Measurements from ENCODE around the gene MEGF6.

Gene MEGF6

DNA sequence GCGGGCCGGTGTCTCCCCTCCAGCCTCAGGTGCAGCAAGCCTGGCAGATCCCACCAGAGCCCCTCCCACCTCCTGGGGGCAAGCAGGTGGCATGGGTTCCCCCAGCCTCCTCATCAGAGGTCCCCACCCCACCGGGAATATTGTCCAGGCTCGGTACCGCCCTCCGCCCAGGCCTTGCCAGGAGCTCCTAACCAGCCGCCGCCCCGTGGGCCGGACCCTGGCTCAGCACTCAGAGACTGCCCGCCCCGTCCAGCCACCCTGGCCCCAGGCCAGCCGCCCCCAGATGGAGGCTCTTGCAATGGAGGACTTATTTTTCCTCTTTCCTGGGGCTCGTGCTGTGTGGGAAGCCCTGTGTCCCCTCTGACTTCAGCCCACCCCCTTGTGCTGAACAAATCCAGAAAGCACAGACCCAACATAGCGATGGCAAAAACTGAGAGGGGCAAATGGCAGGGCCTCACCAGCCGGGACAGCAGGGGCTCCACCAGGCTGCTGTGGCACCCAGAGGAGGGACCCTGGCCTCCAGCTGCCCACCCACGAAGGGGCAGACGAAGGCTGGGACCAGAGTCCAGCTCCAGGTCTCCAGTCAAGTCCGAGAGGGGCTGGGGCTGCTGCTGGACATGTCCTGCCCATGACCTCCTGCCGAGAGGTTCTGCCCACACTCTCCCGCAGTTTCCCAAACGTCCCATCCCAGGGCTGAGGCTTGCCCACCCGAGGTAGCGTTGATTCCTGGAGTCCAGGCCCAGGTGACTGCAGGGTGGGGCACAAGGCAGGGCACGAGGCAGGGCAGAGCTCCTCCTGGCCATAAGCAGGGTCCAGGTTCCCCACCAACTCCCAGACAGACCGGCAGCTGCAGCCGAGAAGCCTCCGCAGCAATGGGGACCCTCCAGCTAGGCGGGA is 7.5 kb downstream of the MEGF6 start:
- H3K9me3 ChIP-seq, result no peaks in the 10 kb centered on the region
- H3K4me3 ChIP-seq (ENCODE audit: low read depth, low read length), result no peak overlapping the region
- no peak for TF ChIP-seq CTCF (IDR thresholded peaks at IDR 0.05; ENCODE audit: low read depth, low read length)
- H3K36me3 ChIP-seq, result no peaks in the 10 kb centered on the region
- H3K27me3 ChIP-seq, result no peaks in the 10 kb centered on the region
- DNase-seq, result no peak
- H3K4me1 ChIP-seq, result peaks cover 5% of the 10 kb centered on the region

GRCh38 chr1:3603156-3603555 is 8.2 kb downstream of the MEGF6 start:
- no peak for TF ChIP-seq CTCF (IDR thresholded peaks at IDR 0.05; ENCODE audit: low read depth, low read length)
- Histone ChIP-seq H3K4me1 (peaks cover 9% of the 10 kb centered on the region), H3K9me3 (no peaks in the 10 kb centered on the region), H3K4me3 (ENCODE audit: low read depth, low read length) (no peak overlapping the region), H3K27me3 (no peaks in the 10 kb centered on the region), H3K36me3 (no peaks in the 10 kb centered on the region)
- DNase-seq, result no peak

DNA sequence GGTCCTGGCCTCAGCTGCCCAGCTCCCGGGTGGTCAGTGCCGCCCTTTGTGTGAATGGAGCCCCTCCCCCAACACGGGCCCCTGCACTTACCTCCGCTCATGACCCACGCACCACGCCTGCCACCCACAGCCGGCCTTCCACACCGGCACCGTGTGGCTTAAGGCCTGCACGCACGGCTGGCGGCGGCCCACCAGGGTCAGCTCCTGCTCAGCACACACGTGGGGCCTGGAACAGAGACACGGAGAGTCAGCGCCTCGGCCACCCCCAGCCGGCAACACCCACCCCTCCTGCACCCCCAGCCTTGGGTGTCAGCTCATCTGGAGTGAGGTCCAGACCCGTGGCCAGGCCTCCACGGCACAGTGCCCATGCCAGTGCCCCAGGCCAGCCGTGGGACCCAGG is 8.9 kb downstream of the MEGF6 start:
- DNase-seq, result no peak

DNA sequence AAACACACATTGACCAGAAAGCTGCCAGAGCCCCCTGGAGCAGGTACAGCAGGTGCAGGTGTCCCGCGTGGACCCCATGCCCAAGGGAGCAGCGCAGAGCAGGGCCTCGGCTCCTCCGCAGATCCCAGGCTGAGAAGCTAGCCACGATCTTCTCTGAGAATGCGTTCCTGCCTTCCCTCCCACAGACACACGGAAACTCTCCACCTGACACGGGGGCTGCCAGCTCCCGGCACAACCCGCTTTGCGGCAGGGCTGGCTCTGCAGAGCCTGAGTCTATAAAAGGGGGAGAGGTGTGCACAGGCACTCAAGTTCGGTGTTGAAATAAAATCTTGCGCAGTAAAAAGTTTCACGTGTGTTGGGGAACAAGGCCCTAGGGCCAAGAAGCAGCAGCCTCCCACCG is 9.6 kb downstream of the MEGF6 start:
- no peak for DNase-seq
- no peaks in the 10 kb centered on the region for H3K36me3 ChIP-seq
- no peaks in the 10 kb centered on the region for H3K27me3 ChIP-seq
- peaks cover 9% of the 10 kb centered on the region for H3K4me1 ChIP-seq
- no peaks in the 10 kb centered on the region for H3K9me3 ChIP-seq
- no peak overlapping the region for H3K4me3 ChIP-seq (ENCODE audit: low read depth, low read length)
- TF ChIP-seq CTCF (IDR thresholded peaks at IDR 0.05; ENCODE audit: low read depth, low read length), result no peak

More for the DNA sequence above, 8.9 kb downstream of the MEGF6 start:
- Histone ChIP-seq H3K36me3 (no peaks in the 10 kb centered on the region), H3K27me3 (no peaks in the 10 kb centered on the region), H3K4me1 (peaks cover 9% of the 10 kb centered on the region), H3K9me3 (no peaks in the 10 kb centered on the region), H3K4me3 (ENCODE audit: low read depth, low read length) (no peak overlapping the region)
- no peak for TF ChIP-seq CTCF (IDR thresholded peaks at IDR 0.05; ENCODE audit: low read depth, low read length)

- no peak for DNase-seq
- no peak for TF ChIP-seq CTCF (IDR thresholded peaks at IDR 0.05; ENCODE audit: low read depth, low read length)
- H3K27me3 ChIP-seq, result no peaks in the 10 kb centered on the region
- H3K4me1 ChIP-seq, result peaks cover 9% of the 10 kb centered on the region
- no peak overlapping the region for H3K4me3 ChIP-seq (ENCODE audit: low read depth, low read length)
- no peaks in the 10 kb centered on the region for H3K9me3 ChIP-seq
- H3K36me3 ChIP-seq, result no peaks in the 10 kb centered on the region
Observed at GRCh38 chr1:3600354-3600753, 11.0 kb downstream of the MEGF6 start.

DNA sequence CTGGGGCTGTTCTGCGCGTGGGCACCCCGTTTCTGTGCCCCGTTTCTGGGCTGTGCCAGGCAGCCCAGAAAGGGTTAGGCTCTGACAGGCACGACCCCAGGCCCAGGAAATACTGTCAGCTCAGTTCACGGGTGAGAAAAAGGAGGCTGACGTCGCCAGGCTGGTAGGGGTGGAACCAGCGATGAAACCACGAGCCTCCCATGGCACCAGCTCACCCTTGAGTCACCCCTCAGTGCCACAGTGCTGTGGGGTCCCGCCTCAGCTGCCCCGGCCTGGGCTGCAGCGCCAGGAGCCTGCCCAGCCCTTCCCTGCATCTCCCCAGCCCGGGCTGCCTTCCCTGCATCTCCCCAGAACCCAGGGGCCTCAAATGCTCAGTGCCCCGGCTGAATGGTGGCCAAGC is 11.5 kb downstream of the MEGF6 start:
- H3K9me3 ChIP-seq, result no peaks in the 10 kb centered on the region
- no peak for DNase-seq
- no peak overlapping the region for H3K4me3 ChIP-seq (ENCODE audit: low read depth, low read length)
- H3K36me3 ChIP-seq, result no peaks in the 10 kb centered on the region
- H3K4me1 ChIP-seq, result peaks cover 9% of the 10 kb centered on the region
- no peak for TF ChIP-seq CTCF (IDR thresholded peaks at IDR 0.05; ENCODE audit: low read depth, low read length)
- H3K27me3 ChIP-seq, result no peaks in the 10 kb centered on the region

Data from BE2C (cell line).